NB4 (cell line): ENCODE data around the gene TBC1D25.

Experiments used
- MYC ChIP-seq: IDR thresholded peaks from 2 replicates; pipeline ENCODE4 v1.6.1; 2011; ENCODE audit warnings: low read depth, low read length
- TF ChIP-seq, protein P1 (sequence below): IDR thresholded peaks from one replicate; pipeline ENCODE4 v1.5.1; 2012; ENCODE audit warnings: low read depth, low read length

DNA sequence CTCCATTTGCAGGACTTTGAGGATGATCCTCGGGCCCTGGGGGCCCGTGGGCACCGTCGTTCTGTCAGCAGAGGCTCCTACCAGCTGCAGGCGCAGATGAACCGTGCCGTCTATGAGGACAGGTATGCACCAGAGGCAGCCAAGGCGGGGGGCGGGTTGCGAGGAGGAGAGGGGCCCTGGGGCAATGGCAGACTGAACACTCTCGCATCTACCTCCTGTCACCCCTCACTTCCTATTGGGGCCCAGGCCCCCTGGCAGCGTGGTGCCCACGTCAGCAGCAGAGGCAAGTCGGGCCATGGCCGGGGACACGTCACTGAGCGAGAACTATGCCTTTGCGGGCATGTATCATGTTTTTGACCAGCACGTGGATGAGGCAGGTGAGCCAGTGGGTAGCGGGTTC lies 59.8 kb downstream of the TBC1D25 start:
- TF ChIP-seq, protein P1, sequence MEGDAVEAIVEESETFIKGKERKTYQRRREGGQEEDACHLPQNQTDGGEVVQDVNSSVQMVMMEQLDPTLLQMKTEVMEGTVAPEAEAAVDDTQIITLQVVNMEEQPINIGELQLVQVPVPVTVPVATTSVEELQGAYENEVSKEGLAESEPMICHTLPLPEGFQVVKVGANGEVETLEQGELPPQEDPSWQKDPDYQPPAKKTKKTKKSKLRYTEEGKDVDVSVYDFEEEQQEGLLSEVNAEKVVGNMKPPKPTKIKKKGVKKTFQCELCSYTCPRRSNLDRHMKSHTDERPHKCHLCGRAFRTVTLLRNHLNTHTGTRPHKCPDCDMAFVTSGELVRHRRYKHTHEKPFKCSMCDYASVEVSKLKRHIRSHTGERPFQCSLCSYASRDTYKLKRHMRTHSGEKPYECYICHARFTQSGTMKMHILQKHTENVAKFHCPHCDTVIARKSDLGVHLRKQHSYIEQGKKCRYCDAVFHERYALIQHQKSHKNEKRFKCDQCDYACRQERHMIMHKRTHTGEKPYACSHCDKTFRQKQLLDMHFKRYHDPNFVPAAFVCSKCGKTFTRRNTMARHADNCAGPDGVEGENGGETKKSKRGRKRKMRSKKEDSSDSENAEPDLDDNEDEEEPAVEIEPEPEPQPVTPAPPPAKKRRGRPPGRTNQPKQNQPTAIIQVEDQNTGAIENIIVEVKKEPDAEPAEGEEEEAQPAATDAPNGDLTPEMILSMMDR: no peak
- no peak for TF ChIP-seq MYC
